H54 (cell line): ENCODE data around the gene GPN3.

ENCODE experiments used
- DNase-seq: peaks from one replicate; pipeline ENCODE4 v3.0.0; 2011; ENCODE audit warnings: low spot score, mixed read lengths; ENCODE audit not compliant: insufficient read length
- FAIRE-seq: peaks from 3 replicates; lab custom pipeline; 2011; peaks lifted over from hg19 to GRCh38; lab: Jason Lieb, UNC
- POLR2A ChIP-seq: IDR thresholded peaks from 2 replicates; pipeline ENCODE4 v1.6.1; 2011; ENCODE audit warnings: low read depth, mild to moderate bottlenecking, low read length

Gene GPN3

GRCh38 chr12:110403976-110404682 lies 63.9 kb downstream of the GPN3 start:
- no peak for TF ChIP-seq POLR2A
- no peak for FAIRE-seq
- peak; percentile 35 for DNase-seq

GRCh38 chr12:110403146-110403975 lies 64.7 kb downstream of the GPN3 start, which contains the start of gene ANAPC7:
TSS of gene ANAPC7 (minus strand) at chr12:110403708. CDS start at chr12:110403627, 81 bp downstream.
- peak; percentile 69 for DNase-seq

More at GRCh38 chr12:110403146-110403975, 64.7 kb downstream of the GPN3 start, which contains the start of gene ANAPC7:
- TF ChIP-seq POLR2A = peak; percentile 75
- FAIRE-seq = no peak
